Ishikawa (cell line): ENCODE data around the gene PRMT7.

Source experiments
- CEBPB ChIP-seq: IDR thresholded peaks from 2 replicates; pipeline ENCODE4 v1.6.1; 2012
- TAF1 ChIP-seq: IDR thresholded peaks from 2 replicates; pipeline ENCODE4 v1.6.1; 2012; ENCODE audit warnings: low read depth, mild to moderate bottlenecking
- TF ChIP-seq, protein P1 (sequence below): IDR thresholded peaks from 2 replicates; pipeline ENCODE4 v1.6.1; 2012

DNA sequence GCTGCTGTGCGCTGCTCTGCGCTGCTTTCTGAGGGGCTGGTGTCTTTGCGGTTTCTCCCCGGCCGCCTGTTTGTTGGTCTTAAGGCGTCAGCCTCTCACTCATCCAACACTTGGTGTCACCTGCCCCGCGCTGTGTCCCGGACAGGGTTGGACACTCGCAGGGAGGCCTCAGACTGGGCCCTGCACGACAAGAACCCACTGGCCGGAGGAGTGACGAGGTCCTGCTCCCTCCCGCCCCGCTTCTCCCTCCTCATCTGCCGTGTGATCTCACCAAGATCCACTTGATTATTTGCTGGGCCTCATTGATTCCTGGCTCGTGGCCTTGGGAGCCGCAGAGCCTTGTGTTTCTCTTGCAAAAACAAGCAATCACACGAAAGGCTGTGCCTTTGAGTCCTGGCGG is 56.6 kb downstream of the PRMT7 start:
- TF ChIP-seq CEBPB, result no peak
- no peak for TF ChIP-seq TAF1
- TF ChIP-seq, protein P1, sequence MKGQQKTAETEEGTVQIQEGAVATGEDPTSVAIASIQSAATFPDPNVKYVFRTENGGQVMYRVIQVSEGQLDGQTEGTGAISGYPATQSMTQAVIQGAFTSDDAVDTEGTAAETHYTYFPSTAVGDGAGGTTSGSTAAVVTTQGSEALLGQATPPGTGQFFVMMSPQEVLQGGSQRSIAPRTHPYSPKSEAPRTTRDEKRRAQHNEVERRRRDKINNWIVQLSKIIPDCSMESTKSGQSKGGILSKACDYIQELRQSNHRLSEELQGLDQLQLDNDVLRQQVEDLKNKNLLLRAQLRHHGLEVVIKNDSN, result no peak
